Endothelial cell of umbilical vein (primary cell): Measurements from ENCODE around the gene KCNJ8.

Source experiments
- CTCF ChIP-seq, 2 donors: IDR thresholded peaks; 1 replicate in 1 of 2; 2 replicates in 1 of 2; pipeline ENCODE4 v1.5.1; 2011; ENCODE audit warnings: low read length in 2 of 2, mild to moderate bottlenecking in 2 of 2, moderate library complexity in 2 of 2, control low read depth in 1 of 2, inconsistent platforms in 1 of 2, low read depth in 1 of 2; ENCODE audit not compliant: insufficient read depth in 1 of 2; ENCODE audit errors: extremely low read depth in 1 of 2
- EZH2 ChIP-seq: IDR thresholded peaks from 2 replicates; pipeline ENCODE4 v1.6.1; 2012; ENCODE audit warnings: borderline replicate concordance, low read depth, mild to moderate bottlenecking, moderate library complexity, low read length, inconsistent platforms; ENCODE audit not compliant: severe bottlenecking
- POLR2A ChIP-seq: IDR thresholded peaks from 2 replicates; pipeline ENCODE4 v1.6.1; 2012; ENCODE audit warnings: low read depth, mild to moderate bottlenecking, control low read depth, low read length
- POLR2AphosphoS5 ChIP-seq: IDR thresholded peaks from 2 replicates; pipeline ENCODE4 v1.6.1; 2012; ENCODE audit warnings: low read depth, mild to moderate bottlenecking, control low read depth, low read length, moderate library complexity; ENCODE audit not compliant: insufficient read depth
- TF ChIP-seq, protein P1 (sequence below): IDR thresholded peaks from 2 replicates; pipeline ENCODE4 v1.6.1; 2011; ENCODE audit not compliant: insufficient read depth, insufficient read length

DNA sequence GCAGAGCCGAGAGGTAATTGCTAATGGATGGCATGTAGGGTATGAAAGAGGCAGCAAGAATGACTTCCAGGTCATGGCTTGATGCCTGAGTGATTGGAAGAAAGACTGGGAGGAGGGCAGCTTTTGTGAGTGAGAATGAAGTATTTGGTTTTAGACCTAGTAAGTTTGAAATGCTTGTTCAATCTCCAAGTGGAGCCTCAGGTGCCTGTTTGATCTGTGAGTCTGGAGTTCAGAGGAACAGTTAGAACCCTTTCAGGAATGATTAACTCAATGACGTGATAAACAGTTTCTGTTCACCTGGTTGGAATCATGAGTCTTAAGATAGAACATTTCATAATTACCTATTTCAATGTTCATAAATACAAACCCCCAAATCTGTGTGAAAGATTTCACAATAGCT, 10.4 kb downstream of the KCNJ8 start:
- TF ChIP-seq, protein P1, sequence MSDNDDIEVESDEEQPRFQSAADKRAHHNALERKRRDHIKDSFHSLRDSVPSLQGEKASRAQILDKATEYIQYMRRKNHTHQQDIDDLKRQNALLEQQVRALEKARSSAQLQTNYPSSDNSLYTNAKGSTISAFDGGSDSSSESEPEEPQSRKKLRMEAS: no peak
- TF ChIP-seq EZH2 (no peak), CTCF (IDR thresholded peaks at IDR 0.05; ENCODE audit: extremely low read depth in 1 of 2, insufficient read depth in 1 of 2, low read depth in 1 of 2, low read length in 2 of 2) (no peak), POLR2A (no peak), POLR2AphosphoS5 (no peak)
